Tibial nerve (tissue), 4 donors: Measurements from ENCODE around the gene GOLT1B. TPM values are rescaled to one million over a fixed set of nuclear protein-coding genes. Genes with fewer than 3 reads are reported as not detected.

Experiments
- total RNA-seq, 4 donors: library from RNA; depleted of rRNA; stranded (reverse); fragments of >200 nt; gene quantifications; one replicate each; pipeline ENCODE4 v1.1.0, GENCODE V29; 2016

GOLT1B gene
- total RNA-seq, 4 donors from 2014 or later: 16.8 to 28.8 (median 18.8) TPM

Other genes with a start within 250 kb of the GOLT1B start
- under 1 TPM in 1 of 4 donors, not detected in 3; 0.22 TPM for gene SLCO1A2, start 166.9 kb upstream of the GOLT1B start, total RNA-seq
- gene IAPP, start 128.9 kb upstream of the GOLT1B start, total RNA-seq: not detected
- gene PYROXD1, start 64.1 kb upstream of the GOLT1B start, total RNA-seq: 10 to 100 TPM in 3 of 4 donors, 1 to 10 TPM in 1; 6.3 to 23.1 (median 20.5) TPM
- gene RECQL, start 154 bp upstream of the GOLT1B start, total RNA-seq: 10 to 100 TPM; 21.4 to 33.0 (median 30.8) TPM
- gene SPX, start 24.5 kb downstream of the GOLT1B start, total RNA-seq: 1 to 10 TPM in 3 of 4 donors, not detected in 1; 1.5 to 2.4 (median 1.6) TPM
- gene GYS2, start 103.1 kb downstream of the GOLT1B start, total RNA-seq: under 1 TPM in 2 of 4 donors, not detected in 2; 0.22 to 0.39 TPM
- gene LDHB, start 156.1 kb downstream of the GOLT1B start, total RNA-seq: 100 to 1,000 TPM; 214 to 283 (median 247) TPM